Endothelial cell (in vitro differentiated cells): Measurements from ENCODE around the gene IFNA4. TPM values are rescaled to one million over a fixed set of nuclear protein-coding genes. Genes with fewer than 3 reads are reported as not detected.
"Not testable (repeated sequence)": the region's sequence is repeated elsewhere in the genome, so short reads cannot be mapped to it uniquely, and the experiment has no call there.

Experiments used
- DNase-seq: peaks from one replicate; pipeline ENCODE4 v3.0.0; 2021; ENCODE audit warnings: low spot score
- H3K27ac Mint-ChIP-seq: one replicate; pipeline ENCODE4 v1.8.0; 2021; ENCODE audit warnings: mixed read lengths, inconsistent platforms; ENCODE audit not compliant: unreplicated experiment
- H3K27me3 Mint-ChIP-seq: one replicate; pipeline ENCODE4 v1.8.0; 2021; ENCODE audit warnings: mild to moderate bottlenecking, moderate library complexity, mixed read lengths, inconsistent platforms; ENCODE audit not compliant: unreplicated experiment
- H3K36me3 Mint-ChIP-seq: one replicate; pipeline ENCODE4 v1.8.0; 2021; ENCODE audit warnings: mild to moderate bottlenecking, low read depth, mixed read lengths, inconsistent platforms; ENCODE audit not compliant: unreplicated experiment
- H3K4me1 Mint-ChIP-seq: one replicate; pipeline ENCODE4 v1.8.0; 2021; ENCODE audit warnings: mild to moderate bottlenecking, mixed read lengths, inconsistent platforms; ENCODE audit not compliant: unreplicated experiment
- H3K4me3 Mint-ChIP-seq: one replicate; pipeline ENCODE4 v1.8.0; 2021; ENCODE audit warnings: mild to moderate bottlenecking, mixed read lengths, inconsistent platforms; ENCODE audit not compliant: unreplicated experiment
- H3K9me3 Mint-ChIP-seq: one replicate; pipeline ENCODE4 v1.8.0; 2021; ENCODE audit warnings: mixed read lengths, inconsistent platforms; ENCODE audit not compliant: unreplicated experiment
- CTCF ChIP-seq: fragments of 200-600 bp; sonication (generic); IDR thresholded peaks from one replicate; pipeline ENCODE4 v1.5.0; 2021; ENCODE audit warnings: antibody characterized with exemption; ENCODE audit not compliant: unreplicated experiment
- total RNA-seq: library from RNA; stranded (reverse); fragmentation: NEBNext Ultra II Directional; extraction: Animal tissue kit (Norgen Biotek cat#: 25700); gene quantifications from one replicate; pipeline ENCODE4 v1.2.1, GENCODE V29; 2021; ENCODE audit not compliant: unreplicated experiment

The IFNA4 gene
- total RNA-seq, 1 donor from 2014 or later: not detected

GRCh38 chr9:21194867-21195776, 7.7 kb upstream of the IFNA4 start:
- not testable (repeated sequence) for H3K36me3 Mint-ChIP-seq, H3K4me3 Mint-ChIP-seq, H3K4me1 Mint-ChIP-seq, H3K9me3 Mint-ChIP-seq, H3K27me3 Mint-ChIP-seq
- TF ChIP-seq CTCF: peak; percentile 46
- peak; percentile 56 for DNase-seq
- peak overlapping the region; percentile 42 for H3K27ac Mint-ChIP-seq

- H3K27ac Mint-ChIP-seq, H3K4me1 Mint-ChIP-seq, H3K9me3 Mint-ChIP-seq, H3K27me3 Mint-ChIP-seq, H3K4me3 Mint-ChIP-seq, H3K36me3 Mint-ChIP-seq: not testable (repeated sequence)
- DNase-seq: peak; percentile 24
Observed at GRCh38 chr9:21182810-21183736, 4.3 kb downstream of the IFNA4 start.

- H3K4me3 Mint-ChIP-seq: no peak overlapping the region
- H3K9me3 Mint-ChIP-seq: no peaks in the 10 kb centered on the region
- DNase-seq: no peak
- TF ChIP-seq CTCF: no peak
- H3K4me1 Mint-ChIP-seq: no peaks in the 10 kb centered on the region
- H3K27ac Mint-ChIP-seq: no peak overlapping the region
- H3K36me3 Mint-ChIP-seq: no peaks in the 10 kb centered on the region
- H3K27me3 Mint-ChIP-seq: peaks cover 2% of the 10 kb centered on the region
Observed at GRCh38 chr9:21174671-21175070, 12.7 kb downstream of the IFNA4 start.

GRCh38 chr9:21172156-21172555, 15.2 kb downstream of the IFNA4 start:
- H3K9me3 Mint-ChIP-seq: no peaks in the 10 kb centered on the region
- H3K36me3 Mint-ChIP-seq: no peaks in the 10 kb centered on the region
- H3K4me3 Mint-ChIP-seq: no peak overlapping the region
- DNase-seq: no peak
- TF ChIP-seq CTCF: no peak
- H3K27ac Mint-ChIP-seq: no peak overlapping the region
- H3K4me1 Mint-ChIP-seq: no peaks in the 10 kb centered on the region
- peaks cover 2% of the 10 kb centered on the region for H3K27me3 Mint-ChIP-seq

GRCh38 chr9:21171351-21171750, 16.0 kb downstream of the IFNA4 start:
- Mint-ChIP-seq H3K4me3 (no peak overlapping the region), H3K4me1 (no peaks in the 10 kb centered on the region), H3K27me3 (no peaks in the 10 kb centered on the region), H3K9me3 (no peaks in the 10 kb centered on the region), H3K36me3 (no peaks in the 10 kb centered on the region), H3K27ac (no peak overlapping the region)
- DNase-seq: no peak
- no peak for TF ChIP-seq CTCF

- H3K4me1 Mint-ChIP-seq, H3K27ac Mint-ChIP-seq, H3K4me3 Mint-ChIP-seq, H3K36me3 Mint-ChIP-seq, H3K27me3 Mint-ChIP-seq, DNase-seq, H3K9me3 Mint-ChIP-seq: not testable (repeated sequence)
Observed at GRCh38 chr9:21166560-21166959, 20.8 kb downstream of the IFNA4 start, which contains the start of gene IFNA21. Gene IFNA21 (minus strand): TSS chr9:21166660. CDS start chr9:21166612, 48 bp downstream.
